GM23338 (cell line): ENCODE results near the gene DCAF10. TPM values are rescaled to one million over a fixed set of nuclear protein-coding genes. Genes with fewer than 3 reads are reported as not detected.
A peak's percentile ranks its signal among the peaks of the same experiment; 100 is the strongest.

ENCODE experiments used
- ATAC-seq: fragments of 200-7000 bp; cut with Tn5 transposase; 3 replicates; pipeline ENCODE4 v1.9.1; 2020
- DNase-seq: peaks from one replicate; pipeline ENCODE4 v3.0.0-alpha.2; 2015; ENCODE audit warnings: low spot score
- H2AFZ ChIP-seq: fragments of 200-600 bp; sonication (generic); 2 replicates; pipeline ENCODE4 v1.8.0; 2016; ENCODE audit warnings: antibody characterized with exemption, mild to moderate bottlenecking, moderate library complexity
- H3F3A ChIP-seq: fragments of 200-600 bp; sonication (generic); replicated peaks from 2 replicates; pipeline ENCODE4 v1.8.0; 2017; ENCODE audit warnings: antibody characterized with exemption, mixed run types, low read depth
- H3K27ac ChIP-seq: fragments of 200-600 bp; sonication (generic); 2 replicates; pipeline ENCODE4 v1.6.1; 2016; ENCODE audit warnings: low read depth
- H3K27me3 ChIP-seq: fragments of 200-600 bp; sonication (generic); 2 replicates; pipeline ENCODE4 v1.8.0; 2016; ENCODE audit warnings: mild to moderate bottlenecking, mixed run types, moderate library complexity; ENCODE audit not compliant: insufficient read depth
- H3K36me3 ChIP-seq: fragments of 200-600 bp; sonication (generic); 2 replicates; pipeline ENCODE4 v1.8.0; 2016; ENCODE audit warnings: mild to moderate bottlenecking; ENCODE audit not compliant: insufficient read depth
- H3K4me1 ChIP-seq: fragments of 200-600 bp; sonication (generic); 2 replicates; pipeline ENCODE4 v1.8.0; 2016; ENCODE audit warnings: mild to moderate bottlenecking, moderate library complexity; ENCODE audit not compliant: insufficient read depth
- H3K4me2 ChIP-seq: fragments of 200-600 bp; sonication (generic); 2 replicates; pipeline ENCODE4 v1.7.1; 2017; ENCODE audit warnings: mixed run types
- H3K4me3 ChIP-seq: fragments of 200-600 bp; sonication (generic); 2 replicates; pipeline ENCODE4 v1.6.1; 2016; ENCODE audit warnings: mixed run types
- H3K79me2 ChIP-seq: fragments of 200-600 bp; sonication (generic); replicated peaks from 2 replicates; pipeline ENCODE4 v1.8.0; 2017; ENCODE audit warnings: mild to moderate bottlenecking; ENCODE audit not compliant: insufficient read depth
- H3K9me2 ChIP-seq: fragments of 200-600 bp; sonication (generic); 2 replicates; pipeline ENCODE4 v1.8.0; 2017; ENCODE audit not compliant: insufficient read depth
- H4K20me1 ChIP-seq: fragments of 200-600 bp; sonication (generic); replicated peaks from 2 replicates; pipeline ENCODE4 v1.8.0; 2017; ENCODE audit warnings: mild to moderate bottlenecking; ENCODE audit not compliant: insufficient read depth
- H3K27ac Mint-ChIP-seq: 2 replicates; pipeline ENCODE4 v1.8.0; 2020; ENCODE audit warnings: inconsistent platforms, mild to moderate bottlenecking, moderate library complexity, mixed read lengths
- H3K27me3 Mint-ChIP-seq: 3 replicates; pipeline ENCODE4 v1.8.0; 2022; ENCODE audit warnings: low read depth, mild to moderate bottlenecking, moderate library complexity, mixed read lengths, inconsistent platforms; ENCODE audit not compliant: insufficient read depth, poor library complexity
- H3K36me3 Mint-ChIP-seq: 3 replicates; pipeline ENCODE4 v1.8.0; 2021; ENCODE audit warnings: low read depth, mild to moderate bottlenecking, inconsistent platforms, moderate library complexity, mixed read lengths
- H3K4me1 Mint-ChIP-seq: 3 replicates; pipeline ENCODE4 v1.8.0; 2020; ENCODE audit warnings: mild to moderate bottlenecking, inconsistent platforms, mixed read lengths
- H3K4me3 Mint-ChIP-seq: 3 replicates; pipeline ENCODE4 v1.8.0; 2021; ENCODE audit warnings: moderate library complexity, mild to moderate bottlenecking, inconsistent platforms, mixed read lengths
- H3K9me3 Mint-ChIP-seq: 3 replicates; pipeline ENCODE4 v1.8.0; 2020; ENCODE audit warnings: moderate library complexity, mild to moderate bottlenecking, inconsistent platforms, mixed read lengths
- CREB1 ChIP-seq: fragments of 250-450 bp; sonication (Bioruptor Pico); IDR thresholded peaks from 2 replicates; pipeline ENCODE4 v1.5.0; 2020; ENCODE audit warnings: low read depth, mild to moderate bottlenecking, moderate library complexity
- CTCF ChIP-seq, 2 experiments: fragments of 200-600 bp in 1 of 2; sonication (generic) in 1 of 2; conservative IDR thresholded peaks; 2 replicates each; pipeline versions ENCODE4 v1.5.1 to v1.6.1; 2016 to 2017; ENCODE audit warnings: antibody characterized with exemption in 2 of 2, low read depth in 2 of 2, mild to moderate bottlenecking in 2 of 2, moderate library complexity in 1 of 2
- ETS1 ChIP-seq: IDR thresholded peaks from 2 replicates; pipeline ENCODE4 v1.6.1; 2016; ENCODE audit warnings: antibody characterized with exemption
- EZH2 ChIP-seq: fragments of 200-600 bp; sonication (generic); IDR thresholded peaks from one replicate; pipeline ENCODE4 v1.8.0; 2017; ENCODE audit warnings: antibody characterized with exemption, mild to moderate bottlenecking, low read depth; ENCODE audit not compliant: unreplicated experiment
- NANOG ChIP-seq: IDR thresholded peaks from 2 replicates; pipeline ENCODE4 v1.6.1; 2016; ENCODE audit warnings: antibody characterized with exemption, borderline replicate concordance
- POLR2AphosphoS5 ChIP-seq: IDR thresholded peaks from 2 replicates; pipeline ENCODE4 v1.6.1; 2016; ENCODE audit warnings: antibody characterized with exemption, low read depth
- REST ChIP-seq: IDR thresholded peaks from one replicate; pipeline ENCODE4 v1.6.1; 2018; ENCODE audit warnings: antibody characterized with exemption; ENCODE audit not compliant: unreplicated experiment
- STAT1 ChIP-seq: IDR thresholded peaks from one replicate; pipeline ENCODE4 v1.6.1; 2016; ENCODE audit warnings: antibody characterized with exemption; ENCODE audit not compliant: unreplicated experiment
- ZNF114 ChIP-seq: fragments of 250-450 bp; sonication (Bioruptor Pico); IDR thresholded peaks from 2 replicates; pipeline ENCODE4 v1.5.0; 2020; ENCODE audit warnings: mild to moderate bottlenecking, moderate library complexity
- ZNF331 ChIP-seq: fragments of 250-450 bp; sonication (Bioruptor Pico); IDR thresholded peaks from 2 replicates; pipeline ENCODE4 v1.5.0; 2020; ENCODE audit warnings: low read depth, mild to moderate bottlenecking, moderate library complexity
- polyA plus RNA-seq: library from polyadenylated mRNA; unstranded; fragments of >200 nt; fragmentation: Nextera tagmentation; extraction: Ambion mirVana; gene quantifications from 2 replicates; pipeline ENCODE4 v1.2.1, GENCODE V29; 2016
- total RNA-seq: library from RNA; depleted of rRNA; stranded (reverse); fragments of >200 nt; shearing (Covaris generic); gene quantifications from 2 replicates; pipeline ENCODE4 v1.2.3, GENCODE V29; 2014
- TF ChIP-seq, protein P1 (sequence below): fragments of 250-450 bp; sonication (Bioruptor Pico); IDR thresholded peaks from 2 replicates; pipeline ENCODE4 v1.5.0; 2020; ENCODE audit warnings: mild to moderate bottlenecking, moderate library complexity

Gene DCAF10
- total and polyA plus RNA-seq, 2 experiments from 2014 or later = 6.6 to 11.5 TPM

DNA sequence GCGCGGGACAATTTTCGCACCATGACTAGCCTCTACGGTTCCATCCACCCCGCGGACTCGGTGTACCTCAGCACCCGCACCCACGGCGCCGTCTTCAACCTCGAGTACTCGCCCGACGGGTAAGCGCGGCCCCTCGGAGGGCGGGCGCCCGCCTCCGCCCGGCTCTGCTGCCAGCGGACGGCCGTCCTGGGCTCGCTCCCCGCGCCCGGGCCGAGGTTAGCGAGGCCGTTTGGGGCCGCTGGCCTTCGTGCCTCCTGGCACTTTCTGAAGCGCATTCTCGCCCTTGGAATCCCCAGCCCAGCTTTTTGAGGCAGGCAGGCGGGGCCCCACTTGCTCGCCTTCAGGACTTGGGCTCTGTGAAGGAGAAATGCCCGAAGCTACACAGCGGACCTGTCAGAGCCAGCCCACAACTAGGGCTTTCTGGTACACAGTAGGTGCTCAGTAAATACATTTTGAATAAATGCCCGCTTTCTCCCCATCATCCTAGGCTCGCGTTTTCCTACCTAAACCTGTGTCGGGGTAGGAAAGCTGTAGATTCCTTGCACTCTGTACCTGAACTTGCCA is 772 bp downstream of the DCAF10 start (continued):
- TF ChIP-seq, protein P1, sequence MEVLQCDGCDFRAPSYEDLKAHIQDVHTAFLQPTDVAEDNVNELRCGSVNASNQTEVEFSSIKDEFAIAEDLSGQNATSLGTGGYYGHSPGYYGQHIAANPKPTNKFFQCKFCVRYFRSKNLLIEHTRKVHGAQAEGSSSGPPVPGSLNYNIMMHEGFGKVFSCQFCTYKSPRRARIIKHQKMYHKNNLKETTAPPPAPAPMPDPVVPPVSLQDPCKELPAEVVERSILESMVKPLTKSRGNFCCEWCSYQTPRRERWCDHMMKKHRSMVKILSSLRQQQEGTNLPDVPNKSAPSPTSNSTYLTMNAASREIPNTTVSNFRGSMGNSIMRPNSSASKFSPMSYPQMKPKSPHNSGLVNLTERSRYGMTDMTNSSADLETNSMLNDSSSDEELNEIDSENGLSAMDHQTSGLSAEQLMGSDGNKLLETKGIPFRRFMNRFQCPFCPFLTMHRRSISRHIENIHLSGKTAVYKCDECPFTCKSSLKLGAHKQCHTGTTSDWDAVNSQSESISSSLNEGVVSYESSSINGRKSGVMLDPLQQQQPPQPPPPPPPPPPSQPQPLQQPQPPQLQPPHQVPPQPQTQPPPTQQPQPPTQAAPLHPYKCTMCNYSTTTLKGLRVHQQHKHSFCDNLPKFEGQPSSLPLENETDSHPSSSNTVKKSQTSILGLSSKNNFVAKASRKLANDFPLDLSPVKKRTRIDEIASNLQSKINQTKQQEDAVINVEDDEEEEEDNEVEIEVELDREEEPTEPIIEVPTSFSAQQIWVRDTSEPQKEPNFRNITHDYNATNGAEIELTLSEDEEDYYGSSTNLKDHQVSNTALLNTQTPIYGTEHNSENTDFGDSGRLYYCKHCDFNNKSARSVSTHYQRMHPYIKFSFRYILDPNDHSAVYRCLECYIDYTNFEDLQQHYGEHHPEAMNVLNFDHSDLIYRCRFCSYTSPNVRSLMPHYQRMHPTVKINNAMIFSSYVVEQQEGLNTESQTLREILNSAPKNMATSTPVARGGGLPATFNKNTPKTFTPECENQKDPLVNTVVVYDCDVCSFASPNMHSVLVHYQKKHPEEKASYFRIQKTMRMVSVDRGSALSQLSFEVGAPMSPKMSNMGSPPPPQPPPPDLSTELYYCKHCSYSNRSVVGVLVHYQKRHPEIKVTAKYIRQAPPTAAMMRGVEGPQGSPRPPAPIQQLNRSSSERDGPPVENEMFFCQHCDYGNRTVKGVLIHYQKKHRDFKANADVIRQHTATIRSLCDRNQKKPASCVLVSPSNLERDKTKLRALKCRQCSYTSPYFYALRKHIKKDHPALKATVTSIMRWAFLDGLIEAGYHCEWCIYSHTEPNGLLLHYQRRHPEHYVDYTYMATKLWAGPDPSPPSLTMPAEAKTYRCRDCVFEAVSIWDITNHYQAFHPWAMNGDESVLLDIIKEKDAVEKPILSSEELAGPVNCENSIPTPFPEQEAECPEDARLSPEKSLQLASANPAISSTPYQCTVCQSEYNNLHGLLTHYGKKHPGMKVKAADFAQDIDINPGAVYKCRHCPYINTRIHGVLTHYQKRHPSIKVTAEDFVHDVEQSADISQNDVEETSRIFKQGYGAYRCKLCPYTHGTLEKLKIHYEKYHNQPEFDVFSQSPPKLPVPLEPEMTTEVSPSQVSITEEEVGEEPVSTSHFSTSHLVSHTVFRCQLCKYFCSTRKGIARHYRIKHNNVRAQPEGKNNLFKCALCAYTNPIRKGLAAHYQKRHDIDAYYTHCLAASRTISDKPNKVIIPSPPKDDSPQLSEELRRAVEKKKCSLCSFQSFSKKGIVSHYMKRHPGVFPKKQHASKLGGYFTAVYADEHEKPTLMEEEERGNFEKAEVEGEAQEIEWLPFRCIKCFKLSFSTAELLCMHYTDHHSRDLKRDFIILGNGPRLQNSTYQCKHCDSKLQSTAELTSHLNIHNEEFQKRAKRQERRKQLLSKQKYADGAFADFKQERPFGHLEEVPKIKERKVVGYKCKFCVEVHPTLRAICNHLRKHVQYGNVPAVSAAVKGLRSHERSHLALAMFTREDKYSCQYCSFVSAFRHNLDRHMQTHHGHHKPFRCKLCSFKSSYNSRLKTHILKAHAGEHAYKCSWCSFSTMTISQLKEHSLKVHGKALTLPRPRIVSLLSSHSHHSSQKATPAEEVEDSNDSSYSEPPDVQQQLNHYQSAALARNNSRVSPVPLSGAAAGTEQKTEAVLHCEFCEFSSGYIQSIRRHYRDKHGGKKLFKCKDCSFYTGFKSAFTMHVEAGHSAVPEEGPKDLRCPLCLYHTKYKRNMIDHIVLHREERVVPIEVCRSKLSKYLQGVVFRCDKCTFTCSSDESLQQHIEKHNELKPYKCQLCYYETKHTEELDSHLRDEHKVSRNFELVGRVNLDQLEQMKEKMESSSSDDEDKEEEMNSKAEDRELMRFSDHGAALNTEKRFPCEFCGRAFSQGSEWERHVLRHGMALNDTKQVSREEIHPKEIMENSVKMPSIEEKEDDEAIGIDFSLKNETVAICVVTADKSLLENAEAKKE = no peak
- TF ChIP-seq ZNF114 (CRISPR knock-in tag) (no peak), POLR2AphosphoS5 (no peak), EZH2 (no peak)

GRCh38 chr9:37801959-37802711 is 1.5 kb downstream of the DCAF10 start:
- Mint-ChIP-seq H3K4me1 (peaks cover 21% of the 10 kb centered on the region), H3K27me3 (peaks cover 3% of the 10 kb centered on the region), H3K27ac (no peak overlapping the region), H3K36me3 (no peaks in the 10 kb centered on the region), H3K9me3 (no peaks in the 10 kb centered on the region; the same call in 2 of the 3 replicates), H3K4me3 (peak overlapping the region; percentile 99)
- Histone ChIP-seq H3K9me2 (no peaks in the 10 kb centered on the region), H3K4me3 (peak overlapping the region; percentile 93), H3K36me3 (no peaks in the 10 kb centered on the region), H4K20me1 (peaks cover 10% of the 10 kb centered on the region; the same call in 1 of the 2 replicates), H2AFZ (0 out of 2 replicates have a peak overlapping the region, but pooled peaks have one; percentile 76), H3F3A (peaks cover 4% of the 10 kb centered on the region; the same call in 1 of the 2 replicates), H3K4me2 (peak overlapping the region; percentile 100), H3K27ac (no peak overlapping the region), H3K79me2 (peaks cover 35% of the 10 kb centered on the region), H3K4me1 (peaks cover 25% of the 10 kb centered on the region), H3K27me3 (no peaks in the 10 kb centered on the region)
- DNase-seq (no peak), ATAC-seq (no peak)
- no peak for TF ChIP-seq CREB1 (CRISPR knock-in tag)
- no peak for TF ChIP-seq POLR2AphosphoS5
- no peak for TF ChIP-seq STAT1
- no peak for TF ChIP-seq NANOG
- TF ChIP-seq REST = no peak
- no peak for TF ChIP-seq ZNF331 (CRISPR knock-in tag)
- TF ChIP-seq EZH2 = no peak
- no peak for TF ChIP-seq ZNF114 (CRISPR knock-in tag)
- no peak for TF ChIP-seq ETS1
- TF ChIP-seq CTCF (conservative IDR thresholded peaks at IDR 0.05; ENCODE audit: low read depth in 2 of 2) = no peak
